ENCODE measurements around the gene LRBA. TPM values are rescaled to one million over a fixed set of nuclear protein-coding genes. Genes with fewer than 3 reads are reported as not detected.
A peak's percentile ranks its signal among the peaks of the same experiment; 100 is the strongest.
"Not testable (repeated sequence)": the region's sequence is repeated elsewhere in the genome, so short reads cannot be mapped to it uniquely, and the experiment has no call there.

Gene LRBA
- total RNA-seq, 1 donor from 2014 or later, result 103 TPM

DNA sequence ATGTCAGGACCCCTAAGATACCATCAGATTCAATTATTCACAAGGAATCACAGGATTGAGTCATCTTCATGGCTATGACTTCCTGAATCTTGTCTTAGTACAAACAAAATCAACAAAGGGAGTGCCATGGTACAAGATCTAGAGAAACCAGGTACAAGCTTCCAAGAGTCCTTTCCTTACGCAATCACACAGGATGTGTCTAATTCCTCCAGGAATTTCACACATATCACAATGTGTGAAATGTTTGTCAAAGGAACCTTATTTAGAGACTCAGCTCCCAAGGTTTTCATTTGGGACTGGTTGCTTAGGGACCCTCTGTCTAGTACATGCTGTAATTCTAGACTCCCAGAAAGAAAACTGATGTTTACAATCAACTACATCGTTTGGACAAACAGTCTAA is 350.1 kb downstream of the LRBA start:
- no peak for FAIRE-seq
- no peaks in the 10 kb centered on the region for H3K27me3 ChIP-seq (ENCODE audit: control insufficient read depth, insufficient read depth, low read length)
- no peak for TF ChIP-seq CTCF (IDR thresholded peaks at IDR 0.05; ENCODE audit: insufficient read depth, low read length, severe bottlenecking)
- peak; percentile 98 for DNase-seq (ENCODE audit: low read depth)
- no peaks in the 10 kb centered on the region for H3K36me3 ChIP-seq (ENCODE audit: control insufficient read depth, insufficient read depth, low read length)
- no peak overlapping the region for H3K4me3 ChIP-seq (ENCODE audit: low read depth, low read length)

- H3K4me3 ChIP-seq (ENCODE audit: low read depth, low read length), result no peak overlapping the region
- H3K27me3 ChIP-seq (ENCODE audit: control insufficient read depth, insufficient read depth, low read length), result no peaks in the 10 kb centered on the region
- TF ChIP-seq CTCF (IDR thresholded peaks at IDR 0.05; ENCODE audit: insufficient read depth, low read length, severe bottlenecking), result no peak
- DNase-seq (ENCODE audit: low read depth) (no peak), FAIRE-seq (no peak)
- no peaks in the 10 kb centered on the region for H3K36me3 ChIP-seq (ENCODE audit: control insufficient read depth, insufficient read depth, low read length)
Observed at GRCh38 chr4:150662686-150663085, 352.4 kb downstream of the LRBA start.

GRCh38 chr4:150661551-150661950 is 353.5 kb downstream of the LRBA start:
- DNase-seq (ENCODE audit: low read depth), result peak; percentile 63
- not testable (repeated sequence) for H3K27me3 ChIP-seq (ENCODE audit: control insufficient read depth, insufficient read depth, low read length); FAIRE-seq

GRCh38 chr4:150658258-150658657 is 356.8 kb downstream of the LRBA start:
- not testable (repeated sequence) for DNase-seq (ENCODE audit: low read depth); FAIRE-seq

More at GRCh38 chr4:150661551-150661950, 353.5 kb downstream of the LRBA start:
- not testable (repeated sequence) for H3K36me3 ChIP-seq (ENCODE audit: control insufficient read depth, insufficient read depth, low read length); H3K4me3 ChIP-seq (ENCODE audit: low read depth, low read length)

GRCh38 chr4:150656891-150657290 is 358.2 kb downstream of the LRBA start:
- Histone ChIP-seq H3K4me3 (ENCODE audit: low read depth, low read length) (no peak overlapping the region), H3K36me3 (ENCODE audit: control insufficient read depth, insufficient read depth, low read length) (no peaks in the 10 kb centered on the region), H3K27me3 (ENCODE audit: control insufficient read depth, insufficient read depth, low read length) (no peaks in the 10 kb centered on the region)
- no peak for TF ChIP-seq CTCF (IDR thresholded peaks at IDR 0.05; ENCODE audit: insufficient read depth, low read length, severe bottlenecking)
- FAIRE-seq, result no peak
- no peak for DNase-seq (ENCODE audit: low read depth)

More at GRCh38 chr4:150658258-150658657, 356.8 kb downstream of the LRBA start:
- H3K4me3 ChIP-seq (ENCODE audit: low read depth, low read length); H3K27me3 ChIP-seq (ENCODE audit: control insufficient read depth, insufficient read depth, low read length); H3K36me3 ChIP-seq (ENCODE audit: control insufficient read depth, insufficient read depth, low read length): not testable (repeated sequence)

DNA sequence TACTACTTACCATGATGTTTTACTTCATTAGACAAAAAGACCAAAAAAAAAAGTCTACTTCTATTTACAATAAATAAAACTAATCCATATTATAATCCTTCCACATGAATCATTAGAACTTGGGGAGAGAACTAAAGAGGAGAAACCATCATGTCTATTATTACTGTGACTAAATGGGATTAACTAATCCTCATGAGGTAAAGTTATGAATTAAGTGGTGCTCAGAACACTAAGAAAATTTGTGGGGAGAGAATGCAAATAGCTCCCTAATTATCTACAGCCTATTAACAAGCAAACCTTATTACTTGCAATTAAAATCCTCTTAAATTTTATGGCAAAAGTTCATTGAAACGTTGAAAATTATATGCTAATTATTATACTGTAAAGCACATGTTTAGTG is 364.3 kb downstream of the LRBA start:
- Histone ChIP-seq H3K27me3 (ENCODE audit: control insufficient read depth, insufficient read depth, low read length) (no peaks in the 10 kb centered on the region), H3K4me3 (ENCODE audit: low read depth, low read length) (no peak overlapping the region), H3K36me3 (ENCODE audit: control insufficient read depth, insufficient read depth, low read length) (no peaks in the 10 kb centered on the region)
- no peak for TF ChIP-seq CTCF (IDR thresholded peaks at IDR 0.05; ENCODE audit: insufficient read depth, low read length, severe bottlenecking)
- FAIRE-seq, result no peak
- DNase-seq (ENCODE audit: low read depth), result no peak

DNA sequence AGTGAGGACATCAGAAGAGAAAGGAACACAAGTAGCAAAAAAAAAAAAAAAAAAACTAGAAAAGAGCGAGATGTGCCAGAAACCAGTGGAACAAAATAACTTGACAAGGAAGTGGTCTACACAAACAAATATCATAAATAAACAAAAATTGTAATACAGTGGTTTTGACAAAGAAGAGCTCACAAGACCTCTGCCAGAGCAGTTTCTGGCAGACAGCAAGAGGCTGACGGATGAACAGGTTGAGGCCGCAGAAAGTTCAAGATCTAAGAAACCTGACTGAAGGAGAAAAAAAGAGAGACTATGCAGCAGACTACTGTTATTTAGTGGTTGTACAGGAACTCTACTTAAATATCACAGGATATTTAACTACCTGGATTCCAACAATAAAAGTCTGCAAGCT is 367.0 kb downstream of the LRBA start:
- no peak overlapping the region for H3K4me3 ChIP-seq (ENCODE audit: low read depth, low read length)
- DNase-seq (ENCODE audit: low read depth) (no peak), FAIRE-seq (no peak)
- H3K27me3 ChIP-seq (ENCODE audit: control insufficient read depth, insufficient read depth, low read length), result no peaks in the 10 kb centered on the region
- TF ChIP-seq CTCF (IDR thresholded peaks at IDR 0.05; ENCODE audit: insufficient read depth, low read length, severe bottlenecking), result no peak
- no peaks in the 10 kb centered on the region for H3K36me3 ChIP-seq (ENCODE audit: control insufficient read depth, insufficient read depth, low read length)

All from bronchial epithelial cell (primary cell).